GM19023 (cell line): ENCODE results near the gene KIAA1671.
"Not testable (repeated sequence)": the region's sequence is repeated elsewhere in the genome, so short reads cannot be mapped to it uniquely, and the experiment has no call there.

ENCODE experiments used
- ATAC-seq: cut with Tn5 transposase; IDR thresholded peaks from one replicate; pipeline ENCODE4 v1.9.1; 2021; ENCODE audit warnings: mild to moderate bottlenecking, moderate library complexity; ENCODE audit not compliant: unreplicated experiment

Gene KIAA1671

DNA sequence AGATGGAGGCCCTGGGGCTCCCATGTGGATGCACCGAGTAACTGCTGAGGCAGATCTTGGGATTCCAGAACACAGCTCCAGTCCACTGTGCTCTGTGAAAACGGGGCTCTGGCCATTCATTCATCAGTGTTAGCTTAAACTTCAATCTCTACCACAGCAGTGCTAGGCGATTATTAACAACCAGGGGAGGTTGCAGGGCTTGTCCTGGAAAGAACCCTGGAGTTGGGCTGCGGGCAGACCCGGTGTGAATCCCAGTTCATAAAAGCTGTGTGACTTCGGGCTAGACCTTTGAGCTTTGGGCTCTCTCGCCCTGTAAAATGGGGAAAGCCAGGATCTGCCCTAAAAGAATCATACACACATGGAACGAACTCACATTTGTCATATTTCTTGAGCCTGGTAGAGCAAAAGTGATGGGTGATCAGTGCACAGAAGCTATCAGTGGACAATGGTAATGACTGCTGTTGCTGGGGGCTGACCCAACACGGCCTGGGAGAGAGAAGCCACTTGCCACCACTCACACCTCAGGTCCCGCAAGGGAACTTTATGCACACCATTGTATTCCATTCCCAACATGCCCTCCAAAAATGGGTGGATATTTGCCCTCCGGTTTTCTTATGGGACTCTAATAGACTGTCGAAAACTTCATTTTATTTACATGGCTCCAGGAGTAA, 231.6 kb downstream of the KIAA1671 start:
- ATAC-seq, result no peak

DNA sequence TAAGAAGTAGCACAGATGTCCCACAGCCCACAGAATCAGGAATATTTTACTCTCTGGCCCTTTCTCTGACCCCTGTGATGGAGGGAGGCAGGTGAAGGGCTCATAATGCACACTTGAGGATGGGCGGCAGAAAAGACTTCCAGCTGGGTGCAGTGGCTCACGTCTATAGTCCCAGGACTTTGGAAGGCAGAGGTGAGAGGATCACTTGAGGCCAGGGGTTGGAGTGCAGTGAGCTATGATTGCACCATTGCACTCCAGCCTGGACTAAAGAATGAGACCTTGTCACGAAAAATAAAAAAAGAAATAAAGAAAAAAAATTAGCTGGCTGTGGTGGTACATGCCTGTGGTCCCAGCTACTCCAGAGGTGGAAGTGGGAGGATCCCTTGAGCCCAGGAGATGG, 233.6 kb downstream of the KIAA1671 start:
- ATAC-seq, result no peak

- ATAC-seq, result no peak
Measured at GRCh38 chr22:25187469-25187868, 235.0 kb downstream of the KIAA1671 start.

DNA sequence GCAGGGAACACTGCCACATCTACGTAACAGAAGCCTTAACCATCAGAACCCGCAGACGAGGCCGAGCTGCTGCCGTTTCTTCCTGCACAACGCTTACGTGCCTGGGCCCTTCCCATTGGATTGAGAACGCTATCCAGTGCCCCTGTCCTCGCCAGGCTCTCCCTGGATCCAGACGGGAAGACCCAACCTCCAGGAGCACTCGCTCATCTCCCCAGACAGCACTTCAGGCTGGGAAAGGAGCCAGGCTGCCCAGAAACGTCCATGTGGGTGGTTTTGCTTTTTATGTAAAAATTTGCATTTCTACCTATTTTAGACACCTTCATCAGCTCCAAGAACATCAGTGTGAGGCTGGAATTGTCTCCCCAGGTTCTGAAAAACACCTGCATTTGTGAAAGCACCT, 239.9 kb downstream of the KIAA1671 start:
- ATAC-seq, result no peak

DNA sequence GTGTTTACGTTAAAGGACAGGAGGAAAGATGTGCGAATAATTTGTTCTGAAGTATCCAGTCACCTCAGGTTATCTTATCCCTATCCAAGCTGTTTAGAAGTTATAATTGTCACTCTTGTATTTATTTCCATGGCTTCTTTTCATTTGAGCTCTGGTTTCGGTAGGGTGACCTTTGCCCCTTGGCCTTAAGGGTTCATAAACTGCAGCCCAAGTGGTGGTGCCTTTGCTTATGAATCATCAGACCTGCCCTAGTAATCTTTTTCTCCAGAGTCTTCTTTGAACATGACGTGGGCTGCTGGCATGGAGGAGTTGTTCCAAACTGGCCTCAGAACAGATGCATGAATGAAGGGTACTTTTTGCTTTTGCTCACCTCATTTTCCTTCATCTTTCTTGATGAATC, 240.6 kb downstream of the KIAA1671 start:
- ATAC-seq, result no peak

DNA sequence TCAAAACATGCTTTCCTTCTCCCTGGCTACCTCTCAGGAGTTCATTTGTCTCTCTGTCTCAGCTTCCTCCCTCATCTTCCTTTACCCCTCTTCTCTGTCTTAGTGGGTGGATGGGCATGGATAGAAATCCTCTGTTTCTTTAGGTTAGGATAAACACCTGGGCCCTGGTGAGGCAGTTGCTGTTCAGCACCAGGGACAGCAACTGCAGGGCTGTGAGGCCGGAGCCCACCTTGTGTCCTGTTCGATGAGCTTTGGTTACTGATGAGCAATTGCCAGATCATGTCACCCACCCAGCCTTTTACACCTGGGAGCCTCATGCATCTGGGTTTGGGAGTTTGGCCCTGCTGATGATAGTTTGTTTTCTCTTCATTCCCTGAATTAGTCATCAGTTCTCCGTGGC, 241.0 kb downstream of the KIAA1671 start:
- no peak for ATAC-seq

DNA sequence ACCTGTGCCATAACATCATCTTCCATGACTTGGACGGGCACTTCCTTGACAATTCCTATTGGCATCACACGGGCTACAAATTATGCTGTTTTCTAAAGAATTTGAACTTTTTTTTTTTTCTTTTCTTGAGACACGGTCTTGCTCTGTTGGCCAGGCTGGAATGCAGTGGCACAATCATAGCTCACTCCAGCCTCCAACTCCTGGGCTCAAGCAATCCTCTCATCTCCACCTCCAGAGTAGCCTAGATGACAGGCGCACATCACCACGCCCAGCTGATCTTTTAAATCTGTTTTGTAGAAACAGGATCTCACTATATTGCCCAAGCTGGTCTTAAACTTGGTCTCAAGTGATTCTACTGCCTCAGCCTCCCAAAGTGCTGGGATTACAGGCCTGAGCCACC, 243.8 kb downstream of the KIAA1671 start:
- no peak for ATAC-seq

DNA sequence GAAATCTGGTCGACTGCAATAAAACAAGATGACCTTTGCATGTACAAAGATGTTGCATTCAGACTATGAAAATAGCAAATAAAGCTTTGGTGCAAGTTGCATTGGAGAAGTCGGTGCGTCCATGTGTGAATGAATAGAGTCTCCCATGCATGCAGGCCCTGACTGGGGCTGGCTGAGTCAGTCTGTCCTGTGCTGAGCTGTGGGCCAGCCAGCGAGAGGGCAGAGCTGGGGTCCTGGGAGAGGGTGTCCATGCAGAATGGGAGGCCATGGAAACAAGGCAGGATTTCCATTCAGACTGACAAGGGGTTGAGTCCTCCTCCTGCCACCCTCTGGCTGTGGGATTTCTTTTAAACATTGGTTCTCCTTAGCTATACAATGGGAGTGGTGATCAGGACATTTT, 244.8 kb downstream of the KIAA1671 start:
- ATAC-seq, result no peak

- no peak for ATAC-seq
Measured at GRCh38 chr22:25199731-25200520, 247.4 kb downstream of the KIAA1671 start, which contains the start of gene CRYBB3. TSS of gene CRYBB3 (plus strand) at chr22:25199858. CDS start at chr22:25201397, 1,539 bp downstream.

DNA sequence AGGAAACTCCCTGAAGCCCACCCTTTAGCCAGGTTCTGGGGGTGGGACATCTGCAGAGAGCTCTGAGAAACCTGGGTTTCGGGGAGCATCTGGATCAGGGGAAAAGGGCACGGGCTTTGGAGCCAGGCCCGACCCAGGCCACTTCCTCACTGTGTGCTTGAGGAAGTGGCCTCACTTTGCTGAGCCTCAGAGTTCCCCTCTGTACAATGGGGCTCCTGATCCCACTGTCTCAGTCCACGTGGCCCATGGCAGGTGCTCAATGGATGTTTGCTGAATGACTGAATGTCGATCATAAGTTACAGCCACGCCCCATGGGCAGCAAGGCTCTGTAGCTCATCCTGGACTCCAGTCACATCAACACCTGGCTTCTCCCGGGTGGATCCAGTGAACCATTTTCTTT, 248.5 kb downstream of the KIAA1671 start:
- no peak for ATAC-seq

- ATAC-seq, result no peak
Measured at GRCh38 chr22:25201557-25202273, 249.2 kb downstream of the KIAA1671 start.

- no peak for ATAC-seq
Measured at GRCh38 chr22:25202290-25202921, 249.9 kb downstream of the KIAA1671 start.

DNA sequence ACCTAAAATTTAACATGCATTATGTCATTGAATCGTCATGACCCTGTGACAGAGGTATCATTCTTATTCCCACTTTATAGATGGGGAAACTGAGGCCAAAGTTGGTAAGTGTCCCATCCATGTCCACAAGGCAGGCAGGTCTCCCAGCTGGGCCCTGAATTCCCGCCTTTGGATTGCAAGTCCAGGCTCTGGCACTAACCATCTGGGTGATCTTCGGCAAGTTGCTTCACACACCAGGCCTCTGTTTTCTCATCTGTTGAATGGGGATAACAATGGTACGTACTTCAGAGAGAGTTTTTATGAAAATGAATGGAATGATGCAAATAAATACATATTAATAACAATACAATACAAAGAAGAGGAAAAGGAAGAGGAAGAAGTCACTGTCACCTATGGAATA, 250.6 kb downstream of the KIAA1671 start:
- no peak for ATAC-seq

- not testable (repeated sequence) for ATAC-seq
Measured at GRCh38 chr22:25204547-25204946, 252.0 kb downstream of the KIAA1671 start.

- no peak for ATAC-seq
Measured at GRCh38 chr22:25205847-25206246, 253.3 kb downstream of the KIAA1671 start.

GRCh38 chr22:25206998-25207397, 254.5 kb downstream of the KIAA1671 start:
- no peak for ATAC-seq

- ATAC-seq, result no peak
Measured at GRCh38 chr22:25207553-25208157, 255.1 kb downstream of the KIAA1671 start.

- no peak for ATAC-seq
Measured at GRCh38 chr22:25208328-25208727, 255.8 kb downstream of the KIAA1671 start.

DNA sequence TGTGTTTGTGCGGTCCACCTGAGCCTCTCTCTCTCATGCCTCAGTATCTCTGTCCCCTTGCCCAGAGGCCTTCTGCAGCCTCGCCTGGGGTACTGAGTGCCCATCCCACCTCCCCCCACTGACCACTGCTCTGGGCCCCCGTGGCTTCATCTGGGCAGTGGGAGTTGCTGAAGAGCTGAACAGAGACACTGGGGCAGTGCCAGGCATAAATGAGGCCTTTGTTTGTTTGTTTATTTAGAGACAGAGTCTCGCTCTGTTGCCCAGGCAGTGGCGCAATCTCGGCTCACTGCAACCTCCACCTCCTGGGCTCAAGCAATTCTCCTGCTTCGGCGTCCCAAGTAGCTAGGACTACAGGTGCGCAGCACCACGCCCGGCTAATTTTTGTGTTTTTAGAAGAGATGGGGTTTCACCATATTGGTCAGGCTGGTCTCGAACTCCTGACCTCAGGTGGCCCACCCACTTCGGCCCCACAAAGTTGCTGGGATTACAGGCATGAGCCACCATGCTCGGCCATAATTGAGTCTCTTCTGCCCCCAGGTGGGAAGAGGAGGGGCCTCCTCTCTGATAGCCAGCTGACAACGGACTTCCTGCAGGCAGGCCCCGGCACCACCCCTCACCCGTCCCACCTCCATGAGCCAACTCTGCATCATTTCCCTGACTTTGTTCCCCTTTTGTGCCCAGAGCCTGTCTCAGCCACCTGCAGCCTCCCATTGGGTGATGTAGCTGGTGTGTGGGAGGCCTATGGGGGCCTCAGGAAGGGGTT, 256.4 kb downstream of the KIAA1671 start:
- ATAC-seq, result no peak

- ATAC-seq, result no peak
Measured at GRCh38 chr22:25210793-25211192, 258.3 kb downstream of the KIAA1671 start.
